ENCODE data around the gene TMEM132A.

- TF ChIP-seq MAX (IDR thresholded peaks at IDR 0.05; ENCODE audit: low read depth, low read length) (no peak), CTCF (IDR thresholded peaks at IDR 0.05; ENCODE audit: low read depth, low read length) (no peak), POLR2A (IDR thresholded peaks at IDR 0.05; ENCODE audit: extremely low read depth, insufficient read length) (no peak)
Measured at GRCh38 chr11:60934790-60935605, 10.7 kb downstream of the TMEM132A start.

All from NB4 (cell line).